Measurements from ENCODE around the gene ESRRA. TPM values are rescaled to one million over a fixed set of nuclear protein-coding genes. Genes with fewer than 3 reads are reported as not detected.

The ESRRA gene
- polyA plus RNA-seq, 1 donor (not counting 4 experiments of a cell fraction or from before 2014, with no cell fraction given): 20.8 TPM

DNA sequence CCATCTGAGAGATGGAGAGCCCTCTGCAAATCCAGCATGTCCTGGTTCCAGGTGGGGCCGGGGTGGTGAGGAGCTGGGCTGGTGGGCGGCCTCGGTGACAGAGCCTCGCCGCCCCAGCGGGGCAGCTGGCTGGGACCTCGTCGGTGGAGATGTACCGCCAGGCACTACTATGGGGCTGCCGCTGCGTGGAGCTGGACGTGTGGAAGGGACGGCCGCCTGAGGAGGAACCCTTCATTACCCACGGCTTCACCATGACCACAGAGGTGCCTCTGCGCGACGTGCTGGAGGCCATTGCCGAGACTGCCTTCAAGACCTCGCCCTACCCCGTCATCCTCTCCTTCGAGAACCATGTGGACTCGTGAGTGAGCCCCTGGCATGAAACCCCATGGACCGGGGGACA is 47.0 kb upstream of the ESRRA start:
- H2AFZ ChIP-seq (ENCODE audit: control insufficient read depth, low read length): no peak overlapping the region
- no peak overlapping the region for H3K9ac ChIP-seq (ENCODE audit: control insufficient read depth, extremely low read depth, insufficient read depth, low read length)
- peaks cover 18% of the 10 kb centered on the region for H3K4me1 ChIP-seq (ENCODE audit: control insufficient read depth, extremely low read depth, insufficient read depth, low read length)
- FAIRE-seq (no peak), DNase-seq (ENCODE audit: low read depth, low spot score) (no peak)
- TF ChIP-seq CTCF (optimal IDR thresholded peaks at IDR 0.05 in 1 of 3, IDR thresholded peaks at IDR 0.05 in 1 of 3, conservative IDR thresholded peaks at IDR 0.05 in 1 of 3; ENCODE audit: extremely low read depth in 1 of 3, insufficient read depth in 2 of 3, low read length in 3 of 3) (no peak), EZH2 (IDR thresholded peaks at IDR 0.05; ENCODE audit: low read length) (no peak)
- H3K36me3 ChIP-seq (ENCODE audit: control insufficient read depth in 2 of 2, extremely low read depth in 1 of 2, insufficient read depth in 2 of 2, low read length in 2 of 2): peaks cover 50 to 65% of the 10 kb centered on the region in 2 experiments
- no peak overlapping the region for H3K4me2 ChIP-seq (ENCODE audit: control insufficient read depth, extremely low read depth, insufficient read depth, low read depth, low read length)
- H3K27me3 ChIP-seq (ENCODE audit: control insufficient read depth, extremely low read depth, insufficient read depth, low read length): no peaks in the 10 kb centered on the region
- H4K20me1 ChIP-seq (ENCODE audit: control insufficient read depth, extremely low read depth, insufficient read depth, low read length): peaks cover 2% of the 10 kb centered on the region
- peaks cover 29% of the 10 kb centered on the region for H3K79me2 ChIP-seq (ENCODE audit: control insufficient read depth, insufficient read depth, low read length)
- H3K4me3 ChIP-seq (ENCODE audit: control insufficient read depth in 2 of 3, extremely low read depth in 1 of 3, insufficient read depth in 2 of 3, low read depth in 1 of 3, low read length in 3 of 3): no peak overlapping the region
- H3K27ac ChIP-seq (ENCODE audit: control insufficient read depth, insufficient read depth, low read length): no peak overlapping the region
- dilution Hi-C loops (cut with MboI; ENCODE audit: extremely low pct_ligation_motif_present, low sequenced_read_pairs): no loop called here
- H3K9me1 ChIP-seq (ENCODE audit: control insufficient read depth, extremely low read depth, insufficient read depth, low read length): peaks cover 2% of the 10 kb centered on the region
- H3K9me3 ChIP-seq (ENCODE audit: control insufficient read depth, low read depth, low read length): no peaks in the 10 kb centered on the region

GRCh38 chr11:64258946-64259532 is 46.3 kb upstream of the ESRRA start:
- Histone ChIP-seq H4K20me1 (ENCODE audit: control insufficient read depth, extremely low read depth, insufficient read depth, low read length) (no peaks in the 10 kb centered on the region), H3K79me2 (ENCODE audit: control insufficient read depth, insufficient read depth, low read length) (peaks cover 22% of the 10 kb centered on the region), H3K9me1 (ENCODE audit: control insufficient read depth, extremely low read depth, insufficient read depth, low read length) (peaks cover 2% of the 10 kb centered on the region), H3K36me3 (ENCODE audit: control insufficient read depth in 2 of 2, extremely low read depth in 1 of 2, insufficient read depth in 2 of 2, low read length in 2 of 2) (peaks cover 51 to 72% of the 10 kb centered on the region in 2 experiments), H3K9me3 (ENCODE audit: control insufficient read depth, low read depth, low read length) (no peaks in the 10 kb centered on the region), H2AFZ (ENCODE audit: control insufficient read depth, low read length) (no peak overlapping the region), H3K4me2 (ENCODE audit: control insufficient read depth, extremely low read depth, insufficient read depth, low read depth, low read length) (no peak overlapping the region), H3K4me3 (ENCODE audit: control insufficient read depth in 2 of 3, extremely low read depth in 1 of 3, insufficient read depth in 2 of 3, low read depth in 1 of 3, low read length in 3 of 3) (no peak overlapping the region), H3K27me3 (ENCODE audit: control insufficient read depth, extremely low read depth, insufficient read depth, low read length) (no peaks in the 10 kb centered on the region), H3K4me1 (ENCODE audit: control insufficient read depth, extremely low read depth, insufficient read depth, low read length) (peaks cover 17% of the 10 kb centered on the region), H3K9ac (ENCODE audit: control insufficient read depth, extremely low read depth, insufficient read depth, low read length) (no peak overlapping the region), H3K27ac (ENCODE audit: control insufficient read depth, insufficient read depth, low read length) (no peak overlapping the region)
- dilution Hi-C loops (cut with MboI; ENCODE audit: extremely low pct_ligation_motif_present, low sequenced_read_pairs): no loop called here
- TF ChIP-seq EZH2 (IDR thresholded peaks at IDR 0.05; ENCODE audit: low read length): no peak
- no peak for TF ChIP-seq CTCF (optimal IDR thresholded peaks at IDR 0.05 in 1 of 3, IDR thresholded peaks at IDR 0.05 in 1 of 3, conservative IDR thresholded peaks at IDR 0.05 in 1 of 3; ENCODE audit: extremely low read depth in 1 of 3, insufficient read depth in 2 of 3, low read length in 3 of 3)
- no peak for DNase-seq (ENCODE audit: low read depth, low spot score)
- FAIRE-seq: no peak
